Astrocyte (in vitro differentiated cells and primary cell): ENCODE results near the gene MTA2. TPM values are rescaled to one million over a fixed set of nuclear protein-coding genes. Genes with fewer than 3 reads are reported as not detected.

Experiments used
- DNase-seq: peaks from one replicate; pipeline ENCODE4 v3.0.0-alpha.2; 2010; ENCODE audit warnings: low read depth
- FAIRE-seq: peaks from 2 replicates; lab custom pipeline; 2011; peaks lifted over from hg19 to GRCh38; lab: Jason Lieb, UNC
- H2AFZ ChIP-seq: 2 replicates; pipeline ENCODE4 v1.6.0; 2012; ENCODE audit warnings: low read depth, low read length, inconsistent platforms
- H3K27ac ChIP-seq: 2 replicates; pipeline ENCODE4 v1.5.1; 2011; ENCODE audit warnings: low read depth, low read length, inconsistent platforms
- H3K27me3 ChIP-seq: 2 replicates; pipeline ENCODE4 v1.6.0; 2011; ENCODE audit warnings: low read length, inconsistent platforms; ENCODE audit not compliant: insufficient read depth
- H3K36me3 ChIP-seq: 2 replicates; pipeline ENCODE4 v1.5.1; 2011; ENCODE audit warnings: low read length, inconsistent platforms; ENCODE audit not compliant: insufficient read depth
- H3K4me1 ChIP-seq: 2 replicates; pipeline ENCODE4 v1.5.1; 2011; ENCODE audit warnings: low read length, inconsistent platforms; ENCODE audit not compliant: insufficient read depth
- H3K4me2 ChIP-seq: 2 replicates; pipeline ENCODE4 v1.6.0; 2012; ENCODE audit warnings: low read length, inconsistent platforms
- H3K4me3 ChIP-seq: 2 replicates; pipeline ENCODE4 v1.5.1; 2011; ENCODE audit warnings: low read depth, mild to moderate bottlenecking, low read length, inconsistent platforms; ENCODE audit not compliant: insufficient read depth
- H3K79me2 ChIP-seq: 2 replicates; pipeline ENCODE4 v1.6.0; 2012; ENCODE audit warnings: mild to moderate bottlenecking, low read length, inconsistent platforms; ENCODE audit not compliant: insufficient read depth
- H3K9ac ChIP-seq: 2 replicates; pipeline ENCODE4 v1.6.0; 2012; ENCODE audit warnings: mild to moderate bottlenecking, low read length, inconsistent platforms
- H3K9me3 ChIP-seq: 2 replicates; pipeline ENCODE4 v1.5.1; 2012; ENCODE audit warnings: low read depth, mild to moderate bottlenecking, low read length, inconsistent platforms; ENCODE audit not compliant: insufficient read depth
- H4K20me1 ChIP-seq: 2 replicates; pipeline ENCODE4 v1.6.0; 2012; ENCODE audit warnings: low read length, inconsistent platforms; ENCODE audit not compliant: insufficient read depth
- H3K27ac Mint-ChIP-seq: one replicate; pipeline ENCODE4 v1.8.0; 2021; ENCODE audit warnings: mild to moderate bottlenecking, mixed read lengths; ENCODE audit not compliant: unreplicated experiment
- H3K27me3 Mint-ChIP-seq: one replicate; pipeline ENCODE4 v1.8.0; 2021; ENCODE audit warnings: low read depth, mixed read lengths; ENCODE audit not compliant: unreplicated experiment
- H3K36me3 Mint-ChIP-seq: one replicate; pipeline ENCODE4 v1.8.0; 2021; ENCODE audit warnings: low read depth, mixed read lengths; ENCODE audit not compliant: unreplicated experiment
- H3K4me1 Mint-ChIP-seq: one replicate; pipeline ENCODE4 v1.8.0; 2021; ENCODE audit warnings: low read depth, mixed read lengths; ENCODE audit not compliant: unreplicated experiment
- H3K4me3 Mint-ChIP-seq: one replicate; pipeline ENCODE4 v1.8.0; 2021; ENCODE audit warnings: mild to moderate bottlenecking, moderate library complexity, mixed read lengths; ENCODE audit not compliant: unreplicated experiment
- H3K9me3 Mint-ChIP-seq: one replicate; pipeline ENCODE4 v1.8.0; 2021; ENCODE audit warnings: mild to moderate bottlenecking, mixed read lengths; ENCODE audit not compliant: unreplicated experiment
- EZH2 ChIP-seq: IDR thresholded peaks from 2 replicates; pipeline ENCODE4 v1.6.1; 2012; ENCODE audit warnings: mild to moderate bottlenecking, low read length, inconsistent platforms; ENCODE audit not compliant: insufficient read depth
- total RNA-seq: library from RNA; stranded (reverse); gene quantifications from 2 replicates; pipeline ENCODE4 v1.2.1, GENCODE V29; 2021
- TF ChIP-seq, protein P1 (sequence below): IDR thresholded peaks from 2 replicates; pipeline ENCODE4 v1.5.1; 2011; ENCODE audit warnings: low read depth, mild to moderate bottlenecking, inconsistent platforms, low read length, moderate library complexity; ENCODE audit not compliant: insufficient read depth

The MTA2 gene
- total RNA-seq, 1 donor from 2014 or later: 136 TPM

DNA sequence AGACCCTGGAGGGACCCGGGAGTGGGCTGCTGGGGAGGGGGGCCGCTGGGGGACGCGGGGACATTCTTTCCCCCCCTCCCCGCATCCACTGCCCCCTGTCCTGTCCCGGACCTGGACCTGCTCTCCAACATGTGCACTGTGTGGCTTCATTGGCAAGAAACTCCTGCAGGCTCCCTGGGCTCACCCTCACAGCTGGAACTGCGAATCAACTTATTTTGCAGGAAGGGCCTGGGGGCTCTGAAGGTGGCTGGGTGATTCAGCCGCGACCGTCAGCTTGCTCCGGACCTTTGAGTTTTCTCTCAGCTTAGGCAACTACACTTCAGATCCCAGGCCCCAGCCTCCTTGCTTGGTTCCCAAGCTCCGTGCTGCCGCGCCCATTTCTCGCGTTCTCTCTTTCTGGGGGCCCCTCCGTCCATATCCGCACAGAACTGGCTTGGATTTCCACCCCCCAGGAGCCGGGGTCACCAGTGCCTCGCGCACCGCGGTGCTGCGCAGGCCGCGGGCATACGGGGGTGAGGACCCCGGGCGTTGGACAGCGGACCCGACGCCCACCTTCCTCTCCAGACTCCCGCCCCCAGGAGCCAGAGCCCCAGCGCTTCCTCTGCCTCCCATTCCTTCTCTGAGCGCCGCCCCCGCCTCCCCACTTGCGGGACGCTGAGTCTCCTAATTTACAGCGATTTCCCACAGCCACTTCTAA is 54.6 kb downstream of the MTA2 start:
- TF ChIP-seq, protein P1, sequence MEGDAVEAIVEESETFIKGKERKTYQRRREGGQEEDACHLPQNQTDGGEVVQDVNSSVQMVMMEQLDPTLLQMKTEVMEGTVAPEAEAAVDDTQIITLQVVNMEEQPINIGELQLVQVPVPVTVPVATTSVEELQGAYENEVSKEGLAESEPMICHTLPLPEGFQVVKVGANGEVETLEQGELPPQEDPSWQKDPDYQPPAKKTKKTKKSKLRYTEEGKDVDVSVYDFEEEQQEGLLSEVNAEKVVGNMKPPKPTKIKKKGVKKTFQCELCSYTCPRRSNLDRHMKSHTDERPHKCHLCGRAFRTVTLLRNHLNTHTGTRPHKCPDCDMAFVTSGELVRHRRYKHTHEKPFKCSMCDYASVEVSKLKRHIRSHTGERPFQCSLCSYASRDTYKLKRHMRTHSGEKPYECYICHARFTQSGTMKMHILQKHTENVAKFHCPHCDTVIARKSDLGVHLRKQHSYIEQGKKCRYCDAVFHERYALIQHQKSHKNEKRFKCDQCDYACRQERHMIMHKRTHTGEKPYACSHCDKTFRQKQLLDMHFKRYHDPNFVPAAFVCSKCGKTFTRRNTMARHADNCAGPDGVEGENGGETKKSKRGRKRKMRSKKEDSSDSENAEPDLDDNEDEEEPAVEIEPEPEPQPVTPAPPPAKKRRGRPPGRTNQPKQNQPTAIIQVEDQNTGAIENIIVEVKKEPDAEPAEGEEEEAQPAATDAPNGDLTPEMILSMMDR: no peak
- TF ChIP-seq EZH2: no peak
- Histone ChIP-seq H3K27me3 (no peaks in the 10 kb centered on the region), H3K27ac (peak overlapping the region; percentile 66), H3K9me3 (no peaks in the 10 kb centered on the region), H3K36me3 (no peaks in the 10 kb centered on the region), H2AFZ (peak overlapping the region; percentile 24), H3K4me3 (peak overlapping the region; percentile 95), H3K9ac (peak overlapping the region; percentile 91), H3K4me2 (peak overlapping the region; percentile 90), H3K4me1 (peaks cover 45% of the 10 kb centered on the region), H3K79me2 (peaks cover 53% of the 10 kb centered on the region), H4K20me1 (peaks cover 33% of the 10 kb centered on the region)
- no peak for DNase-seq
- peak overlapping the region; percentile 84 for H3K4me3 Mint-ChIP-seq
- H3K36me3 Mint-ChIP-seq: no peaks in the 10 kb centered on the region
- H3K27me3 Mint-ChIP-seq: no peaks in the 10 kb centered on the region
- FAIRE-seq: no peak
- H3K27ac Mint-ChIP-seq: peak overlapping the region; percentile 86
- H3K4me1 Mint-ChIP-seq: peaks cover 32% of the 10 kb centered on the region
- H3K9me3 Mint-ChIP-seq: no peaks in the 10 kb centered on the region

DNA sequence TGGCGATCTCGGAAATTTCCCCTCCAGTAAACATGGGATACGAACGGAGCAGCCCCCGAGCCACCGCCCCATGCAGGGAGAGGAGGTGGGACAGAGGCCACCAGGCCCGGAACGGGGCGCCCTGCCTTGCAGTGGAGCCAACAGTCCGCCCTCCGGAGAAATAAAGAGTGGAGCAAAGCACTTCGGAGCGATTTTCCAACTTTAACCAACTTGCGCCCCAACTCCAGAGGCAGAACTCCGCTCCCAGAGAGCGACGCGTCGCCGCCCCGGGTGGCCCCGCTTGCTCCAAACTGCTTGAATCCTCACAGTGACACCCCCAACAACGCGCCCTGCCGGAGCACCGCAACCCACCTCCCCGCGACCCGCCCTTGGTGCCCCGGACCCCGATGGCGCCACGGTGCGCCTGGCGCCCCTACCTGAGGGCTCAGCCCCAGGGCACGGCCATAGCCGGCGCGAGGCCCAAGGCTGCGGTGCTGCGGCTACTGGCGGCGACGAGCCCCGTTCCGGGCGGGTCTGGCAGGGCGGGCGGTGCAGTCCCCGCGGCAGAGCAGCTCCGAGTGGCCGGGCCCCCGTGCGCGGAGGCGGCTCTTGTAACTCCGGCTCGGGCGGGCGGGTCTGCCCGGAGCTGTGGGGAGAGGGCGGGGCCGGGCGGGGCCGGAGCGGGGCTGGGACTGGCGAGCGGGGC is 55.3 kb downstream of the MTA2 start, which contains the start of gene AHNAK:
AHNAK (minus strand) TSS at position 563 of the 685 bp plus-strand sequence. CDS start 10,708 bp downstream, outside the sequence.
- DNase-seq (peak; percentile 41), FAIRE-seq (no peak)
- Histone ChIP-seq H2AFZ (peak within 1 kb of the TSS; percentile 53), H3K79me2 (peaks cover 60% of the 10 kb centered on the region), H3K9me3 (no peaks in the 10 kb centered on the region), H3K4me3 (peak within 1 kb of the TSS; percentile 95), H3K36me3 (no peaks in the 10 kb centered on the region), H3K9ac (peak within 1 kb of the TSS; percentile 91), H3K4me1 (peaks cover 45% of the 10 kb centered on the region), H3K4me2 (peak within 1 kb of the TSS; percentile 90), H3K27me3 (no peaks in the 10 kb centered on the region), H4K20me1 (peaks cover 40% of the 10 kb centered on the region), H3K27ac (peak within 1 kb of the TSS; percentile 87)
- Mint-ChIP-seq H3K27me3 (no peaks in the 10 kb centered on the region), H3K4me1 (peaks cover 32% of the 10 kb centered on the region), H3K4me3 (peak within 1 kb of the TSS; percentile 97), H3K36me3 (no peaks in the 10 kb centered on the region), H3K27ac (peak within 1 kb of the TSS; percentile 86), H3K9me3 (no peaks in the 10 kb centered on the region)
- TF ChIP-seq EZH2: no peak
- TF ChIP-seq, protein P1: no peak
